ENCODE data around the gene CASKIN2.

The CASKIN2 gene

DNA sequence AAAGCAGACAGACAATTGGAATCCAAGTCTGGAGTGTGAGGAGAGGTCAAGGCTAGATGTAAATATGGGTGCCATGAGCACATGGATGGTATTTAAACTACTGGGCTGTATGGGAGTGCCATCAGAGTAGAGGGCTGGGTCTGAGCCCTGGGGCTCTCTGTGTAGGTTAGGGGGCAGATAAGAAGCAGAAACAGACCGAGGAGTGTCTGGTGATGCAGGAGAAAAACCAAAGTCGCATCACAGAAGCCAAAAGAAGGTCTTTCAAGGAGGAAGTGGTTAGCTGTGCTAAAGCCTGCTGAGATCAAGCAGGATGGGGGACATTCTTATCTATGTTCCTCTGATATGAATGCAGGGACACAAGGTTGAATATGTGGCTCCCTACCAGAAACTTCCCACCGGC, 2.9 kb upstream of the CASKIN2 start:
- DNase-seq: peak; percentile 45

DNA sequence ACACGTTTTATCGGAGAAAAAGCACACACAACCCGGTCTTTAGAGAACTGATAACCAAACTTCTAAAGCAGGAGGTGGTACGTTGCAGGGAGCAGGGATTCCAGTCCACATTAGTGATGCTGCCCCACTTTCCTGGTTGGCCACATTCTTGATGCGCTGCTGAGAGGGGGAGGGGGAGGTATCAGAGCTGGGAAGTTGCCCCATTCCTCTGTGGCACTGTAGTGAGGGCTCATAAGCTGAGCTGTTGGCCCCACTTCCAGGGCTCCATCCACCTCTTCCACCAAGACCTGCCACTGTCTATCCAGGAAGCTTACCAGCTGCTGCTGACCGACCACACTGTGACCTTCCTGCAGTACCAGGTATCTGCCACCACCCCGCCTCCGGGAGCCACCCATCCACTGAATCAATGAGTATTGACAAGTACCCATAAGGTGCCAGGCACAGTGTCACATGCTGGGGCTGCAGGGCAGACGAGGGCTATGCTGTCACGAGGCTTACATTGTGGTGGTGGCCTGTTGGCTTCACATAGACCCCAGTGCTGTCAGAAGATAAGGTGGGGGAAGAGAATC, 2.0 kb upstream of the CASKIN2 start:
- DNase-seq: peak; percentile 65

DNA sequence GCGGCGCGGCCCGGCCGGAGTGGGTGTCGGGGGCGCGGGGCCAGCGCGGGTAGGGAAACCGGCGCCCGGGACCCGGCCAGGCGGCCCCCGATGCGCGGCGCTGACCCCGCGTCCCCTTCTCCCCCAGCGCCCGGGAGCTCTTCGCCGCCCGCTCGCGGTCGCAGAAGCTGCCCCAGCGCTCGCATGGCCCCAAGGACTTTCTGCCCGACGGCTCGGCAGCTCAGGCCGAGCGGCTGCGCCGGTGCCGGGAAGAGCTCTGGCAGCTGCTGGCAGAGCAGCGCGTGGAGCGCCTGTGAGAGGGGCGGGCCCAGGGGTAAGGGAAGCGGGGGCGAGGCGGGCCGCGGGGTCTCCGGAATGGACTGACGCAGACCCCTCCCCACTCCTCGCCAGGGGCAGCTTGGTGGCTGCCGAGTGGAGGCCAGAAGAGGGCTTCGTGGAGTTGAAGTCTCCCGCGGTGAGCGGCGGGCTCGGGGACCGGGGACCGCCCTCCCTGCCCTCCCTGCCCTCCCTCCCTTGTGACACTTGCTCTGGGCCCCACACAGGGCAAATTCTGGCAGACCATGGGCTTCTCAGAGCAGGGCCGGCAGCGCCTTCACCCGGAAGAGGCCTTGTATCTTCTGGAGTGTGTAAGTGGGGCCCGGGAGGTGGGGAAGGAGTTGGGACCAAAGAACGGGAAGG, 1.4 kb upstream of the CASKIN2 start:
- DNase-seq: peak; percentile 52

DNA sequence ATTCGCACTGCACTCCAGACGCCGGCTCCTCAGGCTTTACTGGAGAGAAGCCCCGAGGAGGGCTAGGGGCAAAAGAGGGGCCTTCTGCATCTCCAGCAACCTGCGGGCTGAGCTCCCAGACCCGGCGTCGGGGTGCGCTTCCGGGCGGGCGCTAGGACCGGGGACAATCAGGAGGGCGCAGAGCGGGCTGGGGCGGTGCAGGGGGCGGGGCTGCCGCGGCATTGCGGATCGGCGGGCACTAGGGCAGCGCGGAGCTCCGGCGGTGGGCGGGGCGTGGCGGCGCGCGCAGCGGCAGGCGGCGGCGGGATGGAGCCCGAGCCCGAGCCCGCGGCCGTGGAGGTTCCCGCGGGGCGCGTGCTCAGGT, 900 bp upstream of the CASKIN2 start, which contains the start of gene TSEN54:
TSS of gene TSEN54 (plus strand) at position 274 of the 364 bp plus-strand sequence. CDS start at position 307, 33 bp downstream.
- DNase-seq: peak; percentile 97

DNA sequence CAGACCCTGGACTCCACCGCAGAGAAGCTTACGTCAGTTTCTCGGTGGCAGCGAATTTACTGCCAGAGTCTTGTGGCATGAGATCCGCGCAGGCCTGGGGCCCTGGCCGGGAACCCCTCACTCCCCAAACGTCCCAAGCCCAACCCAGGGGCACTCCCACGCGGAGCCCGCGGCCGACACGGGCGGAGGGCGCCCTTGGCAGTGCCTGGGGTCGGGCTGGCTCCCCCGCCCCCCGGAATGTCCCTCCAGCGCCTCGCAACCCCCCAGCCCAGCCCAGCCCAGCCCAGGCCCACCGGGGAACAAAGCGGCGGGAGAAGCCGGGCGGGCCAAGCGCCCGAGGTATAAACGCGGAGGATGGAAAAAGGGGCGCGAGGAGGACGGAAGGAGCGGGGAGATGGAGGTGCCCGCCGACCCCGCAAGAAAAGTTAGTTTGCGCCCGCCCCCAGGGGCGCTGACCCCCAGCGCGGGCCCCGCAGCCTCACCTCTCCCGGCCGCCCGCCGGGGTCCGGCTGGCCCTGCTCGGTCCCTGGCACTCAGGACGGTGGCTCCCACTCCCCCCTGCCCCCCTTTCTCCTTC, 330 bp downstream of the CASKIN2 start:
- DNase-seq: no peak

DNA sequence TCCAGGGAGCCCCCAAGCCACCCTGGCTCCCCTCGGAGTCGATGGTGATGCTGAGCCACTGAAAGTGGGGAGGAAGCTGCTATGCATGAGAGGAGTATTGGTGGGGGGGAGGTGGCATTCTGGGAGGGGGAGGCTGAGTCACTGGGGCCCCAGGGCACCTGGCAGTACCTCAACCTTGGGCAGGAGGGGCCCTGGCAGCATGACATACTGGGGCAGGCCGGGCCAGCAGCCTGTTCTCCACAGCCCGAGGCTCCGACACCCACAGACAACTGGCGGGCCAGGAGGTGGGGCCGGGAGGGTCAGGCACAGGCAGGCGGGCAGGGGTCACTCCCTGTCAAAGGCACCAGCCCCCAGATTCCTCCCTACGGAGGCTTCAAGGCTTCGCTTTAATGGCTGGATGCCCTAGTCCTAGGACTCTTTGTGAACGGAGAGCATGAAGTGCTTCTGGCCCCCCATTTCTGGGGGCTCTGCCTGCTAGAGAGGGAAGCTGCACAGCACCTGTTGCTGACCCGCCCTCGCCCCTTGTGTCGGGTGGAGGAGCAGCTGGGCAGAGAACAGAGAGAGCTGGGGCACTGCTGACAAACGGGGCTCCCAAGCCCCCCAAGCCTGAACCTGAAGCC, 928 bp downstream of the CASKIN2 start:
- DNase-seq: no peak

DNA sequence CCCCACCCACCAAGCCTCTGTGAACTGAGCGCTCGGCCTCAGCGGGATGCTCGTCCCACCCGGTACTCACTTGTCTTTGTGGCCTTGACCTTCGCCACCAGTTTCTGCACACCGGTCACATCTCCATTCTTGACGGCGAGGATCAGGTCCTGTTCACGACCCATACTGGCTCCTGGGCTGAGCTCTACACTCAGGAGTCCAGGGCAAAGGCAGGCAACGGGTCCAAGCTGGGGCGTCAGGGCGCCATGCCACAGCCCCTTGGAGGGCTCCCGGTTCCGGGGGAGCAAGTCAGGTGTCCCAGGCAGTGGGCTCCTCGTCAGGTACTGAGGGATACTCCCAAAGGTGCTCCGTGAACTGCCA, 1.7 kb downstream of the CASKIN2 start:
- no peak for DNase-seq

DNA sequence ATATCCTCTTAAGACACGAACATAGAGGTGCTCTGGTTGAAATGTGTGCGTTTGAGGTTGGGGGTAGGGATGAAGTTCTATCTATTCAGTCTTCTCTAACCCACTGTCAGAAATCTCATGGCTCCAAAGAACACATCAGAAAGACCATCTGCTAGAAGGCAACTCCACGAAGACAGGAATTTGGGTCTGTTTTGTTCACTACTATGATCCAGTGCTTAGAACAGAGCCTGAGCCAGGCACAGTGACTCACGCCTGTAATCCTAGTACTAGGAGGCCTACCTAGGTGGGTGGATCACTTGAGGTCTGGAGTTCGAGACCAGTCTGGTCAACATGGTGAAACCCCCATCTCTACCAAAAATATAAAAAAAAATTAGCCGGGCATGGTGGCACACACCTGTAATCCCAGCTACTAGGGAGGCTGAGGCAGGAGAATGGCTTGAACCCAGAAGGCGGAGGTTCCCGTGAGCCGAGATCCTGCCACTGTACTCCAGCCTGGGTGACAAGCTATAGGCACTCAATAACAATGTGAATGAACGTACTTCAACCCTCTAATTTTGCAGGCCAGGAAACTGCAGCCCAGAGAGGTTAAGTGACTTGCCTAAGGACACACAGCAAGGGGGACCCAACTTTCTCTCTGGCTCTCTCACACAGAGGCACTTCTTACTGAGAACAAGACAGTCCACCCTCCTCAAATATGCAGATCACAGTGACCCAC, 2.3 kb downstream of the CASKIN2 start:
- DNase-seq: no peak

DNA sequence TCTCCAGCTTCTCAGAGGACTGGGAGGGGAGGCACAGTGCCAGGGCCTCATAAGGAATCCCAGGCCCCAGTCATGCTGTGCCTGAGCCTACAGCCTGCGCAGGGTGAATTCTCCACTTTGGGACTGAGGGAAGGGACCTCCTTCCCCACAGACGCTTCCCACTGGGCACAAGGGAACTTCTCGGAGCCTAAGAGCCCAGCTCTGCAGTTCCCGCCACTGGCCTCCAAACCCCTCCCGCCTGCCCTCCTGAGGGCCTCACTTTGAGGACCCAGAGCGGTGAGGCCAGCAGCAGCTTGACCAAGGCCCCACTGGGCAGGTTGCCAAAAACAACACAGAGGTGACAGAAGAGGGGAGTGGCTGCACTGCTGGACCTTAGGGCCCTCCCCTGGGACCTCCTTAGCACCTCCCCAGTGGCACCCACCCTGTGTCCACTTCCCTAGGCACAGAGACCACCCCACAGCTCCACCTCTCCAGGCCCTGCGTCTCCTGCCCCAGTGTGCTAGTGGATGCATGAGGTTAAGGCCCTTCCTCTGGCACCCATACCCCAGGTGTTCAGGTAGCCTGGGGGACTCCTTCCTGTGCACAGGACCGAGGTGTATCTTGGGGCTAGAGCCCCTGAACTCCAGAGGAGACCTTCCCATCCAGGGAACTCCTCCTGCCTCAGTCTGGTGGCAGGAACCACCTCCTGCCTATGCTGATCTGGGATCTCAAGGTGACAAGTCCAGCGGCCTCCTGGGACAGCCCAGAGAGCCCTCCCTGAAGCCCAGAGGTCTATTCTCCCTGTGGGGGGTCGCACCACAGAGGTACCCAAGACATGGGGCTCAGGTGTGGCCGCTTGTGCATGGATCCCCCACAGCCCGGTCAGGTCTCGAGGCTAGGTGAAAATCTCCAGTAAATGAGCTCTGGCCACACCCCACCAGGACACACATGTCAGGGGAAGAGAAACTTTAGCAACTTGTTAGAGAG, 3.4 kb downstream of the CASKIN2 start:
- no peak for DNase-seq

DNA sequence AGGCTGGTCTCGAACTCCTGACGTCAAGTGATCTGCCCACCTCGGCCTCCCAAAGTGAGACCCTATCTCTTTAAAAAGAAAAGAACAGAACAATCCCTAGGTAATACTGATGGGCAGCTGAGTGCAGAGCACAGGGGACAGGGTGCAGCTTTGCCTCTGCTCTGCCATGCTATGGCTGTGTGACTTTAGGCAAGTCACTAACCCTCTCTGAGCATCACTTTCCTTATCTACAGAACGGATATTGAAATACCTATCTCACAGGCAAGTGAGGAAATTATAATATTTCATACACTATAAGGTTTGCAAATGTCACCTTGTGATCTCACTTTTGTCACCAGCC, 4.1 kb downstream of the CASKIN2 start:
- DNase-seq: no peak

DNA sequence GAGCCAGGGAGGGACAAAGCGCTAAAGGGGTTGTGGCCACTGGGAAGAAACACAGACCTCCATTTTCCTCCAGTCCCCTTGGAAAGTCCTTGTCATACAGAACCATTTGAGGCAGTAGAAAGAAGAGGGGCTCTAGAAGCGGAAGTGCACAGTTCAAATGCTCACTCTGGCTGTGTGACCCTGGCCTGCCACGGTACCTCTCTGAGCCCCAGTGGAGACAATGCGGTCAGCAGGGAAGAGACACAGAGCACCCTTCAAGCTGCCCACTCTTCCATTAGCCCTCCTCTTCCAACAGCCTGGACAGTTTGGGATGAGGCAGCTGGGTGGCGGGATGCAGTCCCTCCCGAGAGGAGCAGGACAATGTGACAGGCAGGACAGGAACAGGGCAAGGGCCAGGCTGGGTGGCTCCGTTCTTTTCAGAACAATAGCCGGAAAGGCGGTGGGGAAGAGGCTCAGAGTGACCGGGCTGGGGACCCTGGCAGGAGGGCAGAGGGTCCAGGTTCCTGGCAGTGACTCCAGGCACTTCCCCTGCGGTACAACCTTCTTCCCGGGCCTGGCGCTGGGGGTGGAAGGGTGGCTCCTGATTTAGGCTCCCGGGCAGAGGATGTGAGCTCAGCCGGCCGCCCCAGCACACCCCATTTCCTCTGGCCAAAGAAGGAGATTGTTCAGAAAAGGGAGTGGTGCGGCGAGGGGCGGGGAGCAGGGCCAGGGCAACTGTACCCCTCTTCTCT, 5.6 kb downstream of the CASKIN2 start:
- DNase-seq: no peak

DNA sequence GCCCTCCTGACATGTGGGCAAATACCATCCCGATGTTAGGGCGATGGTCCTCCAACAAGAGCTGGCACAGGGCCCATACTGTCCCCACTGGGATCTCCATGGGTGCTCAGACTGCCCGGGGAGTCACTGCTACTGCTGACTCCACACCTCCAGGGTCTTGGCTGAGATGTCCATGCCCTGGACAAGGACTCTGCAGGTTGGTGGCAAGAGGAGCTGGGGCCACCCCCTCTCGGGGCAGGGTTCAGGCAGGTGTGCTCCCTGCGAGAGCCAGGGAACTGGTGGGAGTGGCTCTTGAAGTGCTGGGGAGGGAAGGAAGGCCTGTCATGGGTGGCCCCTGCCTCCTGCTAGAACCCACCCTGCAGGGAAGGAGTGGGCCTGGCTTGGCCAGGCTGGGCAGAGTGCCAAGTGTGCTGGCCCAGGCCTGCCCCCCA, 6.4 kb downstream of the CASKIN2 start:
- no peak for DNase-seq

DNA sequence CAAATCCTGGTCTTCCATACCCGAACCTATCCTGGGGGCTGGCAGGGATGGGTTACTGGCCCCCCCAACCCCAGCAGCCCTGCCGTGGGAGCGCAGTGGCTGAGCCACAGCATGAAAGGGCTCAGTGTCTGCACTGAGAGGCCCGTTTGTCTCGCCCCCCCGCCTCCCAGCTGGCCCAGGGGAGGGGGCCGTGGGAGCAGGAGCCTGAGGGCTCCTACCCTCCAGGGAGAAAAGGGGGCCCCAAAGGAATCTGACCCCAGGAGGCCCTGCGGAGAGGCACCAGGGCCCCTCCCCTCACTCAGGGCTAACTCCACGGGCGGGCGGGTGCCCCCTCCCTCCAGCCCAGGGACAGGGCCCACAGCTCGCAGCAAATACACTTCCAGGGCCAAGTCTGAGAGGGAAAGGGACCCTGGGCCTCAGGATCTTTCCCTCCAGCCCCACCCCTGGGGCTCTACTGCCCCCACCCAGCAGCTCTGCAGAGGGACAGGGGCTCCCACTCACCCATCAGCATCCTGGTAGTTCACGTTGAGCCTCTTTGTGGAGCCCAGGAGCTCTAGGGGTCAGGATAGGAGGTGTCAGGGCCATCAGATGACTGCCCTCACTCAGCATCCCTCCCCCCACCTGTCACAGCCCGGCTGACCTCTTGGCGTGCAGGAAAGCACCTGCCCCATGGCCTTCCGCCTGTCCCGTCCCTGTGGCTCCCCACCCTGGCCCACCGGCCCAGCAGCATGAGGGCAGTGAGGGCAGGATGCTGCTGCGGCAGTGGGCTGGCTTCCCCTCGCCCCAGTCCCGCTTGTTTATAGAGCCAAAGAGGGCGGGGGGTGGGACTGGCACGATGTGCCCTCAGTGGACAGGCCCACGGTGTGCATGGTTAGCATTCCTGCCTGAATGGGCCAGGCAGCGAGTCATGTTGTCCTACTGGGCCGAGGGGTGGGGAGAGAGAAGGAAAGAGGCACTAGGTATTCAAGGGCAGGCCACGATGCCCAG, 7.3 kb downstream of the CASKIN2 start:
- no peak for DNase-seq

DNA sequence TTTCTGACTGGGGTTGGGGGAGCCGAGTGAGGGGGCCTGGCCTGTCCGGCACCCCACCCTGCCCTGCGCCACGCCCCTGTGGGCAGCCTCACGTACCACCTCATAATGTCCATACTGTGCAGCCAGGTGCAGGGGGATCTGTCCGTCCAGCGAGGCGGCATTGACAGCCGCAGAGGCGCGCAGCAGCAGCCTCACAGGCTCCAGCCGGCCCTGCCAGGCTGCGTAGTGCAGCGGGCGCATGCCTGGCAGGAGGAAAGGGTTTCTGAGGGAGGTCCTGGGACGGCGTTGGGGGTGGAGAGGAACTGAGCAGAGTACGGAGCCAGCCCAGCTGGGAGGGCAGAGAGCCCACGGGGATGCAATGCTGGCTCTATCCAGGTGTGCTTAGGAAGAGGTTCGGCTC, 8.4 kb downstream of the CASKIN2 start:
- DNase-seq: no peak

DNA sequence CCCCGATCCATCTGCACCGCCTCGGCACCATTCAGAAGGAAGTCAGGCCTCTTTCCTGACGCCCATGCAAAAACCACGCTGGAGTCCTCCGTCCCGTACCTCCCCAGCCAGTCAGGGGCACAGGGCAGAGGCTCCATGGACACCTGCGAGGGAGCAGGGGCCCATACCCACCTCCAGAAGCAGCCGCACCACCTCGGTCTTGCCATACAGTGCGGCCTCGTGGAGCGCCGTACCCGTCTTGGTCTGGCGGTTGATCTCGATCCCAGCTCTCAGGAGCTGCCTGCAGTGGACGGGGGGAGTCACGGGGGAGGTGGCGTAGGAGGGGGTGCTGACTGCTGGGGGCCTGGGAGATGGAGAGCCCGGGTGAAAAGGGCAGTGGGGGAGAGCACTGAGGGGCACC, 9.2 kb downstream of the CASKIN2 start:
- DNase-seq: no peak

DNA sequence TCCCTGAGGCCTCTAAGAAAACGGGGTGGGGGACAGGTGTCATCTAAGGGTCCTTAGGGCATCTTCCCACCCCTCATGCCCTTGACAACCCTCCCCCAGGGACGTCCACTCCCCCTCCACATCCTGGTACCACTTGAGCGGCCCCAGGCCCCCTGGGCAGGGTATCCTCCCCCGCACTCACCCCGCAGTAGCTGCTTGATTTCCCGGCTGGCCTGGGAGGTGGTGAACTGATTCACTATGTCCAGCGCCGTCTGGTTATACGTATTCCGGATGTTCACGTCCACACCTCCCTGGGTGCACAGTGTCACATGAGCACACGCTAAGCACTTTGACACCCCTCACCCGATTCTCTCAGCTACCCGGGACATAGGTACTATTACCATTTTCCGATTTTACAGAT, 9.7 kb downstream of the CASKIN2 start:
- DNase-seq: no peak

DNA sequence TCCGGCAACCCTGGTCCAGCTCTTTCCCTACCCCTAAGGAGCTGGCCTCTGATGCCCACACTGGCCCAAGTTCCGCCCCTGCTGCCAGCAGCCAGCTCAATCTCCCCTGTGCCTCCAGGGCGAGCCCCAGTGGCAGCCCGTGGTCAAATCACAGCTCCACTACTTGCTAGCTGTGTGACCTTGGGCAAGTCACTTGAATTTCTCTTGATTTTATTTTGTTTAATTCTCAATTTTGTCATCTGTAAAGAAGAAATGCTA, 10.3 kb downstream of the CASKIN2 start:
- no peak for DNase-seq

DNA sequence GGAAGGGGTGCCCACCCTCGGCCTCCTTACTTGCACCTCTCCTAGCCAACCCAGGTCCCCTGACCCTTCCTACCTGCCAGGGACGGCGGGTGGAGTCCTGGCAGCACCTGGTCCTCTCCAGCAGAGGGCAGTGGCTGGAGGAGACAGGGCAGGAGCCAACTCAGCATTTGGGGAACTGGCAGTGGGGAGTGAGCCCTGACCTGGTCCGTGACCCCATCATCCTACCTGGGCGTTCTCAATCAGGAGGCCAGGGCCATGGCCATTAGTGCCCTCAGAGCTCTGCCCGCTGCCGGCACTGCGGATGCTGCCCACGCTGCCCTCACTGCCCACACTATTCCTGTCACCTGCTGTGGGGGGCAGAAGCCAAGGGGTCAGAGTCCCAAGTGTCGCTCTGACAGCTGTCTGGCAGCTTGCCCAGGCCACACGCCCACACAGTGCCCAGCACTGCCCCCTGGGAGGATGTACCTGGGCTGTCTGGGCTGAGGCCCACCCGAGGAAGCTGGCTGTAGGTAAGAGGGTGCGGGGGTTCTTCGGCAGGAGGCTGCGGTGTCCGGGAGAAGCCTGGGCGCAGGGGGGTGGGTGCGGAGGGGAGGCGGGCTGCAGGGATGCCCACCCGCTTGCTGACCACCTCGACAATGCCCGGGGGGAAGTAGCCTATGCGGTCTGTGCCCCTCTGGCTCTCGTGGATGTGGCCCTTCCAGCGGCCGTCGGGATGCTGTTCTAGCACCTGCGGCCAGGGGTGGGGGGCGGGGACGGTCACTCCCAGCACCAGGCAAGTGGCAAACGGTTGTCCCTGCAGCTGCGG, 10.8 kb downstream of the CASKIN2 start:
- peak; percentile 56 for DNase-seq

DNA sequence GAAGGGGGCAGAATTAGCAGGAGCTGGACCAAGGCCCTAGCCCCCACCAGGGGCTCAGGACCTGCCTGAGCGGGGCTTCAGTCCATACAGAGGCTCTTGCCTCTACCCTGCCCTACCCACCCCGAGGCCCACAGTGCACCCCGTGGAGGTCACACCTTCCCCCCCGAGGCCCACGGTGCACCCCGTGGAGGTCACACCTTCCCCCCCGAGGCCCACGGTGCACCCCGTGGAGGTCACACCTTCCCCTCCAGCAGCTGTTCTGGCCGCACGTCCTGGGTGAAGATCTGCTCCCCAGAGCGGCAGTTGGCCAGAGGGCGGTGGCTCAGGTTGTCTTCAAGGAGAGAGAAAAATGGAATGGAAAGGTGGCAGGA, 11.4 kb downstream of the CASKIN2 start:
- DNase-seq: no peak

DNA sequence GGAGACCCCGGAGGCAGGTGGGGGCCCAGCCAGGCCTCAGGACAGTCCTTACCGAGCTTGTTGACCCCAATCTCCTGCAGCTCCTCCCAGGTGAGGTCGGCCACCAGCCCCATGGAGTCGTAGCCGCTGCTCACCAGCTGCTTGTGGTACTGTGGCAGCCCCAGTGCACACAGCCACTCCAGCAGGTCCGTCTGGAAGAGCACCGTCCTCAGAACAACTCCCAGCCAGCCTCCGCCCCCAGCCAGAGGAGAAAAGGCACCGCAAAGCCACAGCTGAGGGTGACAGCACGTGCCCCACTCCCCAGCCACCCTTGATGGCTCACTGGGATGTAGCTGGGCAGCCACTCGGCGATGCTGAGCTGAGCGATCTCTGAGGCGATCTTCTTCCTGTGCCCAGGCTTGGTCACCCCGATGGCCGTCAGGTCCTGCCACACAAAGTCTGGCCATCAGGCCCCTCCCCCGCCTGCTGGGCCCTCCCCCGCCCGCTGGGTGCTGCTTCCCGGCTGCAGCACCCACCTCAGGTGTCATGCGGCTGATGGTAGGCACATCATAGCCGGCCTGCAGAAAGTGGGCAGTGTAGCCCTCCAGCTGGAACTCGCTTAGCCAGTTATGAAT, 11.9 kb downstream of the CASKIN2 start:
- no peak for DNase-seq
